DOHH2 (cell line): ENCODE measurements around the gene OLFM4.

ENCODE experiments used
- EZH2phosphoT487 ChIP-seq: fragments of 200-600 bp; sonication (generic); IDR thresholded peaks from 2 replicates; pipeline ENCODE4 v1.6.1; 2017; ENCODE audit warnings: borderline replicate concordance, mild to moderate bottlenecking, antibody characterized with exemption, low read length, moderate library complexity, mixed read lengths
- TF ChIP-seq, protein P1 (sequence below): fragments of 200-600 bp; sonication (generic); IDR thresholded peaks from one replicate; pipeline ENCODE4 v1.5.1; 2014; ENCODE audit warnings: antibody characterized with exemption, mild to moderate bottlenecking, low read depth, low read length; ENCODE audit not compliant: poor library complexity, severe bottlenecking

DNA sequence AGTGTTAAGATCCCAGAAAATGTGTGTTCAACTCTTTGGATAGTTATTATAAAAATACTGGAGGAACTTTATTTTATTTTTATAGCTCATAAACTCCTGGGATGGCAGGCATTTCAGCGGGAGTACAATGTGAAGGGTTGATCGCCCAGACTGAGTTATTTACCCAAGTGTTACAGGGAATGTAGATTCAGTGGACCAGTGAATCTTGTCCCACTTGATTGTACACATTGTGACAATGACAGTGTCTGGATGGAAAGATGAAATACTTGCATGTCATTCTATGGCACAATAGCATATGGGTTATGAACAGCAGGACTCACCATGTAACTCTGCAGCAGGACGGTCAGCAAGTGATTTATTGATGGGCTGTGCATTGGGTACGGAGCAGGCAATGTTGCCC is 20.3 kb downstream of the OLFM4 start:
- TF ChIP-seq, protein P1, sequence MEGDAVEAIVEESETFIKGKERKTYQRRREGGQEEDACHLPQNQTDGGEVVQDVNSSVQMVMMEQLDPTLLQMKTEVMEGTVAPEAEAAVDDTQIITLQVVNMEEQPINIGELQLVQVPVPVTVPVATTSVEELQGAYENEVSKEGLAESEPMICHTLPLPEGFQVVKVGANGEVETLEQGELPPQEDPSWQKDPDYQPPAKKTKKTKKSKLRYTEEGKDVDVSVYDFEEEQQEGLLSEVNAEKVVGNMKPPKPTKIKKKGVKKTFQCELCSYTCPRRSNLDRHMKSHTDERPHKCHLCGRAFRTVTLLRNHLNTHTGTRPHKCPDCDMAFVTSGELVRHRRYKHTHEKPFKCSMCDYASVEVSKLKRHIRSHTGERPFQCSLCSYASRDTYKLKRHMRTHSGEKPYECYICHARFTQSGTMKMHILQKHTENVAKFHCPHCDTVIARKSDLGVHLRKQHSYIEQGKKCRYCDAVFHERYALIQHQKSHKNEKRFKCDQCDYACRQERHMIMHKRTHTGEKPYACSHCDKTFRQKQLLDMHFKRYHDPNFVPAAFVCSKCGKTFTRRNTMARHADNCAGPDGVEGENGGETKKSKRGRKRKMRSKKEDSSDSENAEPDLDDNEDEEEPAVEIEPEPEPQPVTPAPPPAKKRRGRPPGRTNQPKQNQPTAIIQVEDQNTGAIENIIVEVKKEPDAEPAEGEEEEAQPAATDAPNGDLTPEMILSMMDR, result no peak
- TF ChIP-seq EZH2phosphoT487, result no peak
